Nephron (organoid): ENCODE data around the gene TMEM39B.
"Not testable (repeated sequence)": the region's sequence is repeated elsewhere in the genome, so short reads cannot be mapped to it uniquely, and the experiment has no call there.

Experiments used
- H3K27ac Mint-ChIP-seq, 3 experiments: 2 replicates each; pipeline ENCODE4 v1.8.0; 2020; ENCODE audit warnings: mixed read lengths in 3 of 3, mild to moderate bottlenecking in 2 of 3, moderate library complexity in 1 of 3
- H3K27me3 Mint-ChIP-seq: 2 replicates; pipeline ENCODE4 v1.8.0; 2021; ENCODE audit warnings: low read depth, mild to moderate bottlenecking, moderate library complexity, mixed read lengths
- H3K36me3 Mint-ChIP-seq: 2 replicates; pipeline ENCODE4 v1.8.0; 2020; ENCODE audit warnings: low read depth, mixed read lengths
- H3K4me1 Mint-ChIP-seq: 2 replicates; pipeline ENCODE4 v1.8.0; 2020; ENCODE audit warnings: mixed read lengths
- H3K4me3 Mint-ChIP-seq, 3 experiments: 2 replicates each; pipeline ENCODE4 v1.8.0; 2020; ENCODE audit warnings: mild to moderate bottlenecking in 3 of 3, mixed read lengths in 3 of 3, moderate library complexity in 2 of 3
- H3K9me3 Mint-ChIP-seq: 2 replicates; pipeline ENCODE4 v1.8.0; 2020; ENCODE audit warnings: mixed read lengths
- TF ChIP-seq, protein P1 (sequence below), 3 experiments: fragments of 200-600 bp; sonication (generic); IDR thresholded peaks; one replicate each; pipeline ENCODE4 v1.5.0; 2021; ENCODE audit warnings: antibody characterized with exemption in 3 of 3; ENCODE audit not compliant: unreplicated experiment in 3 of 3

Gene TMEM39B

DNA sequence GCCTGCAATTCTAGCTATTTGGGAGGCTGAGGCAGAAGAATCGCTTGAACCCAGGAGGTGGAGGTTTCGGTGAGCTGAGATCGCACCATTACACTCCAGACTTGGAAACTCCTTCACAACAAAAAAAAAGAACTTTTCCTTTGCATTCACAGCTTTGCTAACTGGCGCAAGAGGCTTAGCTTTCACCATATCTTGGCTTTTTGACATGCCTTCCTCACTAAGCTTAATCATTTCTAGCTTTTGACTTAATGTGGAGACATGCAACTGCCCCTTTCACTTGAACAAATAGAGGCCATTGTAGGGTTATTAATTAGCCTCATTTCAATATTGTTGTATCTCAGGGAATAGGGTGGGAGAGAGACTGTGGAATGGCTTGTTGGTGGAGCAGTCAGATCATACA, 43.8 kb downstream of the TMEM39B start:
- no peaks in the 10 kb centered on the region for H3K9me3 Mint-ChIP-seq
- peaks cover 11% of the 10 kb centered on the region for H3K36me3 Mint-ChIP-seq

DNA sequence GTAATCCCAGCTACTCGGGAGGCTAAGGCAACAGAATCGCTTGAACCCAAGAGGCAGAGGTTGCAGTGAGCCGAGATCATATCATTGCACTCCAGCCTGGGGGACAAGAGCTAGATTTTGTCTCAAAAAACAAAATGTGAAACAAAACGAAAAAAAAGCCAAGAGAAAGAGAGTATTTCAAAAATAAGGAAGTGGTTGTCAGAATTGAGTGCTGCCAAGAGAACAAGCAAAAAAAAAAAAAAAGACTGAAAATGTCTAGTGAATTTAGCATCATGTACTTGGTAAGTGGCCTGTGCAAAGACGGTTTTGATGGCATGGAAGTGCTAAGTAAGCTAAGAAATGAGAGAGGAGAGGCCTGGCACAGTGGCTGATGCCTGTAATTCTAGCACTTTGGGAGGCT, 49.4 kb downstream of the TMEM39B start:
- no peak overlapping the region for H3K27ac Mint-ChIP-seq
- TF ChIP-seq, protein P1, sequence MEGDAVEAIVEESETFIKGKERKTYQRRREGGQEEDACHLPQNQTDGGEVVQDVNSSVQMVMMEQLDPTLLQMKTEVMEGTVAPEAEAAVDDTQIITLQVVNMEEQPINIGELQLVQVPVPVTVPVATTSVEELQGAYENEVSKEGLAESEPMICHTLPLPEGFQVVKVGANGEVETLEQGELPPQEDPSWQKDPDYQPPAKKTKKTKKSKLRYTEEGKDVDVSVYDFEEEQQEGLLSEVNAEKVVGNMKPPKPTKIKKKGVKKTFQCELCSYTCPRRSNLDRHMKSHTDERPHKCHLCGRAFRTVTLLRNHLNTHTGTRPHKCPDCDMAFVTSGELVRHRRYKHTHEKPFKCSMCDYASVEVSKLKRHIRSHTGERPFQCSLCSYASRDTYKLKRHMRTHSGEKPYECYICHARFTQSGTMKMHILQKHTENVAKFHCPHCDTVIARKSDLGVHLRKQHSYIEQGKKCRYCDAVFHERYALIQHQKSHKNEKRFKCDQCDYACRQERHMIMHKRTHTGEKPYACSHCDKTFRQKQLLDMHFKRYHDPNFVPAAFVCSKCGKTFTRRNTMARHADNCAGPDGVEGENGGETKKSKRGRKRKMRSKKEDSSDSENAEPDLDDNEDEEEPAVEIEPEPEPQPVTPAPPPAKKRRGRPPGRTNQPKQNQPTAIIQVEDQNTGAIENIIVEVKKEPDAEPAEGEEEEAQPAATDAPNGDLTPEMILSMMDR (IDR thresholded peaks at IDR 0.05; ENCODE audit: unreplicated experiment in 3 of 3): no peak
- peaks cover 3% of the 10 kb centered on the region for H3K36me3 Mint-ChIP-seq
- no peak overlapping the region for H3K4me3 Mint-ChIP-seq
- H3K9me3 Mint-ChIP-seq: no peaks in the 10 kb centered on the region
- no peaks in the 10 kb centered on the region for H3K27me3 Mint-ChIP-seq
- peaks cover 11% of the 10 kb centered on the region for H3K4me1 Mint-ChIP-seq

More for the DNA sequence above, 43.8 kb downstream of the TMEM39B start:
- peaks cover 16% of the 10 kb centered on the region for H3K4me1 Mint-ChIP-seq
- no peak overlapping the region for H3K4me3 Mint-ChIP-seq
- peak overlapping the region; percentile 39 to 80 (median 74) for H3K27ac Mint-ChIP-seq
- H3K27me3 Mint-ChIP-seq: no peaks in the 10 kb centered on the region
- TF ChIP-seq, protein P1 (IDR thresholded peaks at IDR 0.05; ENCODE audit: unreplicated experiment in 3 of 3): no peak

DNA sequence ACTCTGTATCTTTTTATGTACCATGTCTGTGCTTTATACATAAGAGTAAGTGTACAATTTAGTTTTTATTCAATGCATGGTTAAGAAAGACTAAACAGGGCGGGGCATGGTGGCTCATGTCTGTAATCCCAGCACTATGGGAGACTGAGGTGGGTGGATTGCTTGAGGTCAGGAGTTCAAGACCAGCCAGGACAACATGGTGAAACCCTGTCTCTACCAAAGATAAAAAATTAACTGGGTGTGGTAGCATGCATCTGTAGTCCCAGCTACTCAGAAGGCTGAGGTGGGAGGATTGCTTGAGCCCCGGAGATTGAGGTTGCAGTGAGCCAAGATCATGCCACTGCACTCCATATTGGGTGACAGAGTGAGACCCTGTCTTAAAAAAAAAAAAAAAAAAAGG, 50.6 kb downstream of the TMEM39B start:
- H3K4me1 Mint-ChIP-seq: peaks cover 11% of the 10 kb centered on the region

DNA sequence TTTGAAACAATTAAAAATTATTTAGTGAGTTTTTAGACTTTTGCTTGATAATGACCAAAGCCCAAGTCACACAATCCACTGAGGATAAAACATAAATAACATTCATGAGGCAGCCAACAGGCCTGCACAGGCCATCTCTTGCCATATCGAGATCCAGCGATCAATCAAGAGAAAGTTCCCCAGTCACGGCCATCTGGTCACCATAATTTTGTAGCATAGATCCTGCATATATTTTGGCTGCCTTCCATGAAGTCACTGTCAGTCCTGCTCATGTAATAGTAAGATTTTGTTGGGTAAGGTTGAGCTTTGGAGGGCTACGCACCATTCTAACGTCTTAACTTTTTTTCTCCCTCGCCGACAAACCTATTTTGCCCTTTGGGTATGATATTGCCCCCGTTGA, 52.6 kb downstream of the TMEM39B start:
- H3K36me3 Mint-ChIP-seq: peaks cover 3% of the 10 kb centered on the region
- peaks cover 11% of the 10 kb centered on the region for H3K4me1 Mint-ChIP-seq
- H3K27ac Mint-ChIP-seq: no peak overlapping the region
- no peaks in the 10 kb centered on the region for H3K27me3 Mint-ChIP-seq
- TF ChIP-seq, protein P1 (IDR thresholded peaks at IDR 0.05; ENCODE audit: unreplicated experiment in 3 of 3): no peak
- H3K9me3 Mint-ChIP-seq: no peaks in the 10 kb centered on the region
- no peak overlapping the region for H3K4me3 Mint-ChIP-seq

More for the DNA sequence above, 50.6 kb downstream of the TMEM39B start:
- not testable (repeated sequence) for H3K9me3 Mint-ChIP-seq, H3K27me3 Mint-ChIP-seq, H3K27ac Mint-ChIP-seq, H3K36me3 Mint-ChIP-seq, H3K4me3 Mint-ChIP-seq

DNA sequence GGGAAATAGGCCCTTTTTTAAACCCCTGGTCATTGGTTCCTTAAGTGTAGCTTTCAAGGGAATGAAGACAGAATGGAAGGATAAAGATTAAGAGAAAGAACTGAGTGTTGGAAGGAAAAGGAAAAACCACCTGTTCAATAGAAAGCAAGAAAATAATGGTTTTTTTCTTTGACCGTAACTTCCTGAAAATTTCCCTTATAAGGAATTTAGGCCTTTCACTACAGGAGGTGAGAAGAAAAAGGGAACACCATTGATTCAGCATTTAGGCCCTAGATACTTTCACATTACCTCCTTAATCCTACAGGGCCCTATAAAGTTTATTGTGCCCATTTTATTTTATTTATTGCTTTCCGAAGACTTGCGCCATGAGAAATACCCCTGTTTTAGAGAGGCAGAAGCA, 54.0 kb downstream of the TMEM39B start:
- TF ChIP-seq, protein P1 (IDR thresholded peaks at IDR 0.05; ENCODE audit: unreplicated experiment in 3 of 3): no peak
- H3K27ac Mint-ChIP-seq: no peak overlapping the region
- peaks cover 5% of the 10 kb centered on the region for H3K4me1 Mint-ChIP-seq
- H3K27me3 Mint-ChIP-seq: no peaks in the 10 kb centered on the region
- H3K4me3 Mint-ChIP-seq: no peak overlapping the region
- no peaks in the 10 kb centered on the region for H3K9me3 Mint-ChIP-seq
- H3K36me3 Mint-ChIP-seq: no peaks in the 10 kb centered on the region

DNA sequence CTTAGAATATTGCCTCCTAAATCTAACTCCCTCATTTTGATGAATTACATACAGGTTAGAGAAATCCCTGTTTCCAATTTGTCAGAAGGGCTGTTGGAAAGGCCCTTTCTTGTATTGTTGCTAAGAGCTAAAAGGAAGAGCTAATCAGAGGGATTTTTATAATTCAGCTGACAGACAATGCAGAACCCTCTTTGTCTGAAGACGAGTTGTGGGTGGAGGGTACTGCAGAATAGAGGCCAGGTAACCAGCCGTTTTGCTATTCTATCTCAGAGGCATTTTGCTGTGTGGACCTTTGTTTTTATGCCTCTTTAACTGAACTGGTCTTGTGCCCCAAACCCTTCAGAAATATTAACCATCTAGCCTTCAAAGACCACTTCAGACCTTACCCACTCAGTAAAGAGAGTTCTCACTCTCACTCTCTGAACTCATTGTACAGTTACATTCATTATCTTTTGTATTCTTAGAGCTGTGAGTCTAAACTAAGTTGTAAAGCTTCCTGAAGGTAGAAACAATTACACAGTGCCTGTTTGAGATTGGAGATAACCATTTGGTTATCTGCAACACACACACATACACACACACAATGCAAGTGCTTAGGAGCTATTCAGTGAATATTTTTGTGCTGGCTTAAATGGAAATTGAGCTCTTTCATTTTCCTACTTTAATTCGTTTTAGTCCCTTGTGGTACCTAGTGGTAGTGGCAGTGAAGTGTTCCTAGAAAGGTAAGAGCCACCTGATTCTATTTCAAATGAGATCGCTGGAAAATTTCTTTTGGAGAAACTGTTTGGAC, 54.9 kb downstream of the TMEM39B start:
- TF ChIP-seq, protein P1 (IDR thresholded peaks at IDR 0.05; ENCODE audit: unreplicated experiment in 3 of 3): peak in 1 of 3 experiments; percentile 8

More for the DNA sequence above, 54.9 kb downstream of the TMEM39B start:
- no peaks in the 10 kb centered on the region for H3K9me3 Mint-ChIP-seq
- no peaks in the 10 kb centered on the region for H3K27me3 Mint-ChIP-seq
- no peak overlapping the region for H3K27ac Mint-ChIP-seq
- no peaks in the 10 kb centered on the region for H3K4me1 Mint-ChIP-seq
- no peaks in the 10 kb centered on the region for H3K36me3 Mint-ChIP-seq
- H3K4me3 Mint-ChIP-seq: no peak overlapping the region
